Parathyroid adenoma (tissue), 2 donors: ENCODE results near the gene PSPN.

Source experiments
- H2AFZ ChIP-seq: fragments of 300-600 bp; sonication (generic); one replicate; pipeline ENCODE4 v1.7.0; 2017; ENCODE audit warnings: antibody characterized with exemption, mild to moderate bottlenecking
- H3K27ac ChIP-seq: fragments of 300-600 bp; sonication (generic); one replicate; pipeline ENCODE4 v1.7.0; 2017
- H3K27me3 ChIP-seq: fragments of 300-600 bp; sonication (generic); one replicate; pipeline ENCODE4 v1.7.0; 2017; ENCODE audit warnings: low read length; ENCODE audit not compliant: control insufficient read depth, insufficient read depth
- H3K36me3 ChIP-seq: fragments of 300-600 bp; sonication (generic); one replicate; pipeline ENCODE4 v1.7.0; 2017; ENCODE audit warnings: low read length; ENCODE audit not compliant: control insufficient read depth, insufficient read depth
- H3K4me1 ChIP-seq: fragments of 300-600 bp; sonication (generic); one replicate; pipeline ENCODE4 v1.7.0; 2017; ENCODE audit warnings: control low read depth
- H3K4me2 ChIP-seq: fragments of 300-600 bp; sonication (generic); one replicate; pipeline ENCODE4 v1.7.0; 2017; ENCODE audit warnings: low read length
- H3K4me3 ChIP-seq: fragments of 300-600 bp; sonication (generic); one replicate; pipeline ENCODE4 v1.7.0; 2017; ENCODE audit warnings: low read depth, low read length
- H3K79me2 ChIP-seq: fragments of 300-600 bp; sonication (generic); one replicate; pipeline ENCODE4 v1.7.0; 2017; ENCODE audit warnings: control low read depth
- H3K9ac ChIP-seq: fragments of 300-600 bp; sonication (generic); one replicate; pipeline ENCODE4 v1.7.0; 2017; ENCODE audit warnings: mild to moderate bottlenecking
- H3K9me3 ChIP-seq: fragments of 300-600 bp; sonication (generic); one replicate; pipeline ENCODE4 v1.7.0; 2017; ENCODE audit warnings: low read length; ENCODE audit not compliant: control insufficient read depth
- CTCF ChIP-seq: fragments of 300-600 bp; sonication (generic); IDR thresholded peaks from one replicate; pipeline ENCODE4 v1.7.0; 2017; ENCODE audit warnings: antibody characterized with exemption, mild to moderate bottlenecking
- donor health status: primary hyperparathyroidism.

Gene PSPN

DNA sequence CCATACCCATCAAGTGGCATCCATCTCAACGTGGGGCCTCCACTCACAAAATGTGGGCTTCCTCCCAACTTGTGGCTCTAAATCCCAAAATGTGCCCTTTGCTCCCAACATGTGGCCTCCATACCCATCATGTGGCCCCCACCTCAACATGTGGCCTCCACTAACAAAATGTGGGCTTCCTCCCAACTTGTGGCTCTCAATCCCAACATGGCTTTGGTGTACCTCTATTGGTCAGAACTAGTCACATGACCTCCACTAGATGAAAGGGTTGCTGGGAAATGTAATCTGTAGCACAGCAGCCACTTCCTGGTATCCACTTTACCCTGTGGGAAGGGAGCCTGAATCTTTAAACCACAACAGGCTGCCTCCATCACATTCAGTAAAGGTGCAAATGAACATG, 32.3 kb downstream of the PSPN start:
- no peak overlapping the region for H3K27ac ChIP-seq
- no peaks in the 10 kb centered on the region for H3K36me3 ChIP-seq
- no peaks in the 10 kb centered on the region for H3K27me3 ChIP-seq
- H3K9ac ChIP-seq: no peak overlapping the region
- no peaks in the 10 kb centered on the region for H3K4me1 ChIP-seq
- H3K4me2 ChIP-seq: no peak overlapping the region
- H3K4me3 ChIP-seq: no peak overlapping the region
- no peaks in the 10 kb centered on the region for H3K79me2 ChIP-seq
- no peak overlapping the region for H2AFZ ChIP-seq
- no peaks in the 10 kb centered on the region for H3K9me3 ChIP-seq
- TF ChIP-seq CTCF: no peak

DNA sequence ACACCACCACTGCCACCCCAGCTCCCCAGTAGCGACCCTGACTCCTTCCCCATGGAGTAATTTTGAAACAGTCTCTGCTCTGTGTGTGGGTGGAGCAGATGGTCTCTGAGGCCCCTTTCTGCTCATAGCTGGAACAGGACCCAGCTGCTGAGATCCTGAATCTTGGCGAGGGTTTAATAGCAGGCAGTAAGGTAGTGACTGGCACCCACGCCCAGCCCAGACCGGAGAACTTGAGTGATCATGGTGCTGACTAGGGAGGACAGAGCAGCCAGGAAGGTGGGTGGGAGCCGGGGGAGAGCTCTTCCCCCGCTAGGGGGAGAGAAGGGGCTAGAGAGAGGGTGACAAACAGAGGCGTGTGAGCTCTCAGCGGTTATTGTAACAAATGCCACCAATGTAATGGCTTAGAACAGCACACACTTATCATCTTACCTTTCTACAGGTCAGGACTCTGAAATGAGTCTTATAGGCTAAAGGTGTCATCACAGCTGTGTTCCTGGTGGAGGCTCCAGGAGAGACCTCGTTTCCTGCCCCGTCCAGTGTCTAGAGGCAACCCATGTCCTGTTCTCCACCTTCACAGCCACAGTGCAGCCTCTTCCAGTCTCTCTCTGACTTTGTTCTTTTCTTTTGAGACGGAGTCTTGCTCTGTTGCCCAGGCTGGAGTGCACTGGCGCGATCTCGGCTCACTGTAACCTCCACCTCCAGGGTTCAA, 35.1 kb downstream of the PSPN start:
- TF ChIP-seq CTCF: no peak

GRCh38 chr19:6334490-6335285, 41.0 kb downstream of the PSPN start:
- TF ChIP-seq CTCF: no peak
- no peak overlapping the region for H3K27ac ChIP-seq
- H3K4me2 ChIP-seq: no peak overlapping the region
- no peaks in the 10 kb centered on the region for H3K4me1 ChIP-seq
- H3K27me3 ChIP-seq: no peaks in the 10 kb centered on the region
- no peaks in the 10 kb centered on the region for H3K9me3 ChIP-seq
- no peaks in the 10 kb centered on the region for H3K36me3 ChIP-seq
- H3K79me2 ChIP-seq: no peaks in the 10 kb centered on the region
- H3K9ac ChIP-seq: no peak overlapping the region
- H2AFZ ChIP-seq: no peak overlapping the region
- H3K4me3 ChIP-seq: no peak overlapping the region

More for the DNA sequence above, 35.1 kb downstream of the PSPN start:
- H3K9me3 ChIP-seq: no peaks in the 10 kb centered on the region
- no peak overlapping the region for H3K9ac ChIP-seq
- H3K79me2 ChIP-seq: no peaks in the 10 kb centered on the region
- no peak overlapping the region for H3K4me3 ChIP-seq
- no peaks in the 10 kb centered on the region for H3K36me3 ChIP-seq
- no peaks in the 10 kb centered on the region for H3K4me1 ChIP-seq
- H2AFZ ChIP-seq: no peak overlapping the region
- H3K27ac ChIP-seq: no peak overlapping the region
- H3K4me2 ChIP-seq: no peak overlapping the region
- H3K27me3 ChIP-seq: no peaks in the 10 kb centered on the region

GRCh38 chr19:6333439-6333838, 42.3 kb downstream of the PSPN start, which contains the start of gene ACER1:
ACER1 (minus strand) TSS chr19:6333612; CDS start chr19:6333551, 61 bp downstream.
- Histone ChIP-seq H3K27me3 (no peaks in the 10 kb centered on the region), H3K36me3 (no peaks in the 10 kb centered on the region), H3K27ac (no peak within 1 kb of the TSS), H3K4me2 (no peak within 1 kb of the TSS), H3K4me1 (no peaks in the 10 kb centered on the region), H3K4me3 (no peak within 1 kb of the TSS), H3K9me3 (no peaks in the 10 kb centered on the region), H3K9ac (no peak within 1 kb of the TSS), H2AFZ (no peak within 1 kb of the TSS), H3K79me2 (no peaks in the 10 kb centered on the region)
- no peak for TF ChIP-seq CTCF
